Caco-2 (cell line): ENCODE data around the gene SP100. TPM values are rescaled to one million over a fixed set of nuclear protein-coding genes. Genes with fewer than 3 reads are reported as not detected.

ENCODE experiments used
- BruUV-seq: library from RNA; stranded (reverse); fragments of 400-500 nt; replicated peaks from 2 replicates; lab custom pipeline; 2021; lab: Mats Ljungman, UMichigan
- CTCF ChIA-PET: fragments of 300-600 bp; sonication (Branson Sonifier 250); formaldehyde crosslinking; loops from one replicate; lab custom pipeline; 2022; ENCODE audit warnings: antibody characterized with exemption; lab: Charles Lee
- POLR2A ChIA-PET: fragments of 300-600 bp; sonication (Branson Sonifier 250); formaldehyde crosslinking; loops from one replicate; lab custom pipeline; 2022; ENCODE audit warnings: antibody characterized with exemption; lab: Charles Lee
- DNase-seq, 2 experiments: peaks; one replicate each; pipeline versions ENCODE4 v3.0.0 to v3.0.0-alpha.2; 2020 to 2022
- H3K27me3 ChIP-seq: replicated peaks from 2 replicates; pipeline ENCODE4 v1.6.0; 2011; ENCODE audit warnings: low read length; ENCODE audit not compliant: control insufficient read depth, insufficient read depth
- H3K36me3 ChIP-seq: 2 replicates; pipeline ENCODE4 v1.5.1; 2011; ENCODE audit warnings: low read length; ENCODE audit not compliant: control insufficient read depth, insufficient read depth
- H3K4me1 ChIP-seq: fragments of 250-450 bp; sonication (Bioruptor Pico); 2 replicates; pipeline ENCODE4 v1.5.1; 2020; ENCODE audit warnings: mild to moderate bottlenecking
- H3K4me3 ChIP-seq: 2 replicates; pipeline ENCODE4 v1.5.1; 2011; ENCODE audit warnings: low read depth, mild to moderate bottlenecking, control low read depth, low read length
- H3K9me3 ChIP-seq: fragments of 250-450 bp; sonication (Bioruptor Pico); 2 replicates; pipeline ENCODE4 v1.5.1; 2020; ENCODE audit warnings: mild to moderate bottlenecking, moderate library complexity
- H3K27ac Mint-ChIP-seq: one replicate; pipeline ENCODE4 v1.8.0; 2022; ENCODE audit warnings: mixed read lengths; ENCODE audit not compliant: unreplicated experiment
- H3K27me3 Mint-ChIP-seq: one replicate; pipeline ENCODE4 v1.8.0; 2022; ENCODE audit warnings: mixed read lengths; ENCODE audit not compliant: insufficient read depth, unreplicated experiment
- H3K36me3 Mint-ChIP-seq: one replicate; pipeline ENCODE4 v1.8.0; 2022; ENCODE audit warnings: mild to moderate bottlenecking, mixed read lengths; ENCODE audit not compliant: insufficient read depth, unreplicated experiment
- H3K4me1 Mint-ChIP-seq: one replicate; pipeline ENCODE4 v1.8.0; 2022; ENCODE audit warnings: low read depth, mixed read lengths; ENCODE audit not compliant: unreplicated experiment
- H3K4me3 Mint-ChIP-seq: one replicate; pipeline ENCODE4 v1.8.0; 2022; ENCODE audit warnings: mild to moderate bottlenecking, moderate library complexity, mixed read lengths; ENCODE audit not compliant: unreplicated experiment
- H3K9me3 Mint-ChIP-seq: one replicate; pipeline ENCODE4 v1.8.0; 2022; ENCODE audit warnings: mixed read lengths; ENCODE audit not compliant: unreplicated experiment
- CTCF ChIP-seq, 2 experiments: fragments of 200-600 bp in 1 of 2; IDR thresholded peaks; 1 replicate in 1 of 2; 2 replicates in 1 of 2; pipeline versions ENCODE4 v1.5.1 to v1.8.0; 2011 to 2022; ENCODE audit warnings: antibody characterized with exemption in 1 of 2, control low read depth in 1 of 2, inconsistent platforms in 1 of 2, low read depth in 1 of 2, low read length in 1 of 2, mild to moderate bottlenecking in 1 of 2, moderate library complexity in 1 of 2; ENCODE audit not compliant: insufficient read depth in 1 of 2, severe bottlenecking in 1 of 2, unreplicated experiment in 1 of 2
- intact Hi-C: fragments of 100-400 bp; cut with micrococcal nuclease; formaldehyde crosslinking; loops from one replicate; pipeline ENCODE4 v1.10.0; 2022; ENCODE audit not compliant: unreplicated experiment
- total RNA-seq: library from RNA; stranded (reverse); gene quantifications from 2 replicates; pipeline ENCODE4 v1.2.3, GENCODE V29; 2022

SP100 gene
- total RNA-seq, 1 experiment from 2014 or later, result 7.8 TPM

- ChIA-PET CTCF (no interaction called here), POLR2A (no interaction called here)
- H3K4me1 Mint-ChIP-seq, result no peaks in the 10 kb centered on the region
- H3K4me3 Mint-ChIP-seq, result no peak overlapping the region
- no TSS peak for BruUV-seq
- H3K27me3 Mint-ChIP-seq, result no peaks in the 10 kb centered on the region
- Histone ChIP-seq H3K36me3 (no peaks in the 10 kb centered on the region), H3K9me3 (no peaks in the 10 kb centered on the region), H3K4me3 (no peak overlapping the region), H3K27me3 (no peaks in the 10 kb centered on the region), H3K4me1 (no peaks in the 10 kb centered on the region)
- H3K36me3 Mint-ChIP-seq, result no peaks in the 10 kb centered on the region
- TF ChIP-seq CTCF (IDR thresholded peaks at IDR 0.05; ENCODE audit: insufficient read depth in 1 of 2, low read depth in 1 of 2, low read length in 1 of 2, severe bottlenecking in 1 of 2, unreplicated experiment in 1 of 2), result no peak
- intact Hi-C loops, result no loop called here
- DNase-seq, result no peak
- peaks cover 13% of the 10 kb centered on the region for H3K9me3 Mint-ChIP-seq
- no peak overlapping the region for H3K27ac Mint-ChIP-seq
Observed at GRCh38 chr2:230569298-230569697, 153.3 kb downstream of the SP100 start.

GRCh38 chr2:230570987-230571386 lies 155.0 kb downstream of the SP100 start:
- ChIA-PET POLR2A (no interaction called here), CTCF (no interaction called here)
- no peaks in the 10 kb centered on the region for H3K9me3 ChIP-seq
- no peak for TF ChIP-seq CTCF (IDR thresholded peaks at IDR 0.05; ENCODE audit: insufficient read depth in 1 of 2, low read depth in 1 of 2, low read length in 1 of 2, severe bottlenecking in 1 of 2, unreplicated experiment in 1 of 2)
- no peaks in the 10 kb centered on the region for H3K36me3 ChIP-seq
- no peaks in the 10 kb centered on the region for H3K4me1 Mint-ChIP-seq
- no peaks in the 10 kb centered on the region for H3K36me3 Mint-ChIP-seq
- H3K27me3 ChIP-seq, result no peaks in the 10 kb centered on the region
- H3K27ac Mint-ChIP-seq, result no peak overlapping the region
- DNase-seq, result no peak
- BruUV-seq, result no TSS peak
- H3K4me3 Mint-ChIP-seq, result no peak overlapping the region
- peaks cover 3% of the 10 kb centered on the region for H3K27me3 Mint-ChIP-seq
- H3K4me3 ChIP-seq, result no peak overlapping the region
- no peaks in the 10 kb centered on the region for H3K4me1 ChIP-seq
- H3K9me3 Mint-ChIP-seq, result peaks cover 15% of the 10 kb centered on the region
- intact Hi-C loops, result no loop called here

- no peak overlapping the region for H3K4me3 ChIP-seq
- no peaks in the 10 kb centered on the region for H3K36me3 ChIP-seq
- intact Hi-C loops, result no loop called here
- no TSS peak for BruUV-seq
- TF ChIP-seq CTCF (IDR thresholded peaks at IDR 0.05; ENCODE audit: insufficient read depth in 1 of 2, low read depth in 1 of 2, low read length in 1 of 2, severe bottlenecking in 1 of 2, unreplicated experiment in 1 of 2), result no peak
- H3K4me1 ChIP-seq, result no peaks in the 10 kb centered on the region
- ChIA-PET POLR2A (no interaction called here), CTCF (no interaction called here)
- H3K27ac Mint-ChIP-seq, result no peak overlapping the region
- no peaks in the 10 kb centered on the region for H3K36me3 Mint-ChIP-seq
- H3K4me3 Mint-ChIP-seq, result peak overlapping the region; percentile 43
- H3K9me3 ChIP-seq, result no peaks in the 10 kb centered on the region
- no peaks in the 10 kb centered on the region for H3K27me3 ChIP-seq
- peak in 1 of 2 experiments; percentile 3 for DNase-seq
- H3K4me1 Mint-ChIP-seq, result no peaks in the 10 kb centered on the region
- peaks cover 15% of the 10 kb centered on the region for H3K9me3 Mint-ChIP-seq
- H3K27me3 Mint-ChIP-seq, result peaks cover 3% of the 10 kb centered on the region
Observed at GRCh38 chr2:230575642-230576324, 159.8 kb downstream of the SP100 start.
